ENCODE results near the gene TRAPPC3.

GRCh38 chr1:36166136-36166535, 16.9 kb upstream of the TRAPPC3 start:
- no peak for TF ChIP-seq CTCF (IDR thresholded peaks at IDR 0.05)
- no peak for TF ChIP-seq POLR2A (IDR thresholded peaks at IDR 0.05)
